IMR-90 (cell line): ENCODE results near the gene APOL3. TPM values are rescaled to one million over a fixed set of nuclear protein-coding genes. Genes with fewer than 3 reads are reported as not detected.
A peak's percentile ranks its signal among the peaks of the same experiment; 100 is the strongest.

Source experiments
- ATAC-seq: fragments of 200-7000 bp; cut with Tn5 transposase; 2 replicates; pipeline ENCODE4 v1.9.1; 2020; ENCODE audit warnings: low read depth, mild to moderate bottlenecking, moderate library complexity
- BruUV-seq: library from RNA; stranded (reverse); fragments of 400-500 nt; replicated peaks from 2 replicates; lab custom pipeline; 2021; lab: Mats Ljungman, UMichigan
- CTCF ChIA-PET: fragments of 300-600 bp; formaldehyde crosslinking; extraction: SDS; loops from one replicate; lab custom pipeline; 2021; ENCODE audit warnings: antibody characterized with exemption; lab: Yijun Ruan, JAX
- POLR2A ChIA-PET: fragments of 300-600 bp; sonication (Branson Sonifier 250); formaldehyde crosslinking; loops from one replicate; lab custom pipeline; 2022; ENCODE audit warnings: antibody characterized with exemption; ENCODE audit not compliant: unreplicated experiment; lab: Charles Lee
- DNase-seq: peaks from one replicate; pipeline ENCODE4 v3.0.0; 2013
- H2AFZ ChIP-seq: replicated peaks from 2 replicates; pipeline ENCODE3; 2013; ENCODE audit warnings: low read length, mild to moderate bottlenecking; ENCODE audit not compliant: poor library complexity
- H2AK5ac ChIP-seq: 2 replicates; pipeline ENCODE4 v1.6.1; 2013; ENCODE audit warnings: low read depth, low read length, inconsistent platforms
- H2AK9ac ChIP-seq: replicated peaks from 2 replicates; pipeline ENCODE3; 2013; ENCODE audit warnings: mild to moderate bottlenecking, low read depth, low read length, moderate library complexity; ENCODE audit not compliant: poor library complexity
- H2BK120ac ChIP-seq: 2 replicates; pipeline ENCODE4 v1.6.1; 2013; ENCODE audit warnings: low read depth, low read length, inconsistent platforms
- H2BK15ac ChIP-seq: 3 replicates; pipeline ENCODE4 v1.6.1; 2013; ENCODE audit warnings: low read depth, low read length, inconsistent platforms
- H2BK20ac ChIP-seq: 2 replicates; pipeline ENCODE4 v1.6.1; 2013; ENCODE audit warnings: low read depth, mild to moderate bottlenecking, inconsistent platforms, low read length, moderate library complexity
- H2BK5ac ChIP-seq: 2 replicates; pipeline ENCODE4 v1.6.1; 2013; ENCODE audit warnings: mild to moderate bottlenecking, low read depth, low read length, inconsistent platforms; ENCODE audit not compliant: poor library complexity, severe bottlenecking
- H3K14ac ChIP-seq: replicated peaks from 2 replicates; pipeline ENCODE4 v1.6.1; 2013; ENCODE audit warnings: low read depth, low read length, inconsistent platforms
- H3K18ac ChIP-seq: 2 replicates; pipeline ENCODE4 v1.6.1; 2013; ENCODE audit warnings: low read depth, low read length, control low read depth
- H3K23ac ChIP-seq: 2 replicates; pipeline ENCODE4 v1.6.1; 2013; ENCODE audit warnings: low read depth, low read length, inconsistent platforms
- H3K27ac ChIP-seq: 2 replicates; pipeline ENCODE4 v1.5.1; 2013; ENCODE audit warnings: mild to moderate bottlenecking, control low read depth, low read length; ENCODE audit not compliant: insufficient read depth
- H3K27me3 ChIP-seq: 2 replicates; pipeline ENCODE4 v1.6.1; 2013; ENCODE audit warnings: low read length; ENCODE audit not compliant: control insufficient read depth, insufficient read depth
- H3K36me3 ChIP-seq: 2 replicates; pipeline ENCODE4 v1.6.1; 2013; ENCODE audit warnings: low read length, mixed read lengths; ENCODE audit not compliant: control insufficient read depth, insufficient read depth
- H3K4ac ChIP-seq: 2 replicates; pipeline ENCODE4 v1.6.1; 2013; ENCODE audit warnings: low read depth, low read length, inconsistent platforms
- H3K4me1 ChIP-seq: 2 replicates; pipeline ENCODE4 v1.6.1; 2013; ENCODE audit warnings: low read length, mixed read lengths; ENCODE audit not compliant: control insufficient read depth, insufficient read depth
- H3K4me2 ChIP-seq: 2 replicates; pipeline ENCODE4 v1.6.1; 2013; ENCODE audit warnings: low read depth, mild to moderate bottlenecking, control low read depth, low read length, moderate library complexity
- H3K4me3 ChIP-seq: 2 replicates; pipeline ENCODE4 v1.5.1; 2013; ENCODE audit warnings: low read depth, mild to moderate bottlenecking, control low read depth, low read length, moderate library complexity; ENCODE audit not compliant: insufficient read depth
- H3K56ac ChIP-seq: 2 replicates; pipeline ENCODE4 v1.6.1; 2013; ENCODE audit warnings: low read length, inconsistent platforms; ENCODE audit not compliant: insufficient read depth; ENCODE audit errors: extremely low read depth
- H3K79me1 ChIP-seq, 2 experiments: 2 replicates each; pipeline ENCODE4 v1.6.1; 2013; ENCODE audit warnings: low read length in 2 of 2, inconsistent platforms in 1 of 2, low read depth in 1 of 2
- H3K9ac ChIP-seq: 2 replicates; pipeline ENCODE4 v1.6.1; 2013; ENCODE audit warnings: low read depth, low read length, control low read depth
- H3K9me1 ChIP-seq: 2 replicates; pipeline ENCODE4 v1.6.1; 2013; ENCODE audit warnings: low read length, inconsistent platforms; ENCODE audit not compliant: insufficient read depth
- H3K9me3 ChIP-seq: 2 replicates; pipeline ENCODE4 v1.6.1; 2013; ENCODE audit warnings: low read length; ENCODE audit not compliant: control insufficient read depth, insufficient read depth
- H4K20me1 ChIP-seq: 2 replicates; pipeline ENCODE4 v1.6.1; 2013; ENCODE audit warnings: low read length, inconsistent platforms; ENCODE audit not compliant: insufficient read depth
- H4K5ac ChIP-seq: 2 replicates; pipeline ENCODE4 v1.6.1; 2013; ENCODE audit warnings: mild to moderate bottlenecking, low read depth, low read length, control low read depth
- H4K8ac ChIP-seq, 2 experiments: 2 replicates each; pipeline ENCODE4 v1.6.1; 2013; ENCODE audit warnings: low read depth in 2 of 2, low read length in 2 of 2, control low read depth in 1 of 2, inconsistent platforms in 1 of 2
- H4K91ac ChIP-seq: 2 replicates; pipeline ENCODE4 v1.6.1; 2013; ENCODE audit warnings: low read depth, low read length, inconsistent platforms; ENCODE audit not compliant: insufficient read depth
- BHLHE40 ChIP-seq: fragments of 150-350 bp; IDR thresholded peaks from 2 replicates; pipeline ENCODE4 v1.6.1; 2016; ENCODE audit warnings: mild to moderate bottlenecking, low read depth, low read length
- CEBPB ChIP-seq: IDR thresholded peaks from 2 replicates; pipeline ENCODE4 v1.6.1; 2012; ENCODE audit warnings: low read depth, low read length, improper control_type of control experiment
- CHD1 ChIP-seq: IDR thresholded peaks from 2 replicates; pipeline ENCODE4 v1.6.1; 2012; ENCODE audit warnings: low read depth, low read length, improper control_type of control experiment
- POLR2A ChIP-seq: IDR thresholded peaks from 2 replicates; pipeline ENCODE4 v1.6.1; 2012; ENCODE audit warnings: mild to moderate bottlenecking, low read depth, low read length
- RAD21 ChIP-seq: IDR thresholded peaks from 2 replicates; pipeline ENCODE4 v1.6.1; 2012; ENCODE audit warnings: low read length, improper control_type of control experiment
- RCOR1 ChIP-seq: IDR thresholded peaks from 2 replicates; pipeline ENCODE4 v1.6.1; 2012; ENCODE audit warnings: mild to moderate bottlenecking, low read length, improper control_type of control experiment; ENCODE audit not compliant: insufficient replicate concordance
- RFX5 ChIP-seq: IDR thresholded peaks from 2 replicates; pipeline ENCODE4 v1.8.0; 2012; ENCODE audit warnings: low read depth, mild to moderate bottlenecking, low read length, moderate library complexity
- WGBS, 2 experiments: methylation state at CpG; one replicate each; pipeline versions ENCODE4 v1.1.5 to v1.1.7; 2013; ENCODE audit warnings: missing lambda C conversion rate in 2 of 2; ENCODE audit not compliant: insufficient read length in 1 of 2; ENCODE audit errors: extremely low coverage in 2 of 2; 5-methylcytosine and 5-hydroxymethylcytosine counted together
- dilution Hi-C: fragments of 300-500 bp; cut with HindIII; formaldehyde crosslinking; loops from one replicate; pipeline ENCODE4 v1.14.3; 2018; ENCODE audit warnings: low sequenced_read_pairs; ENCODE audit not compliant: unreplicated experiment
- in situ Hi-C: fragments of 300-500 bp; cut with MboI; formaldehyde crosslinking; loops from 3 replicates; pipeline ENCODE4 v1.14.3; 2019; ENCODE audit warnings: low sequenced_read_pairs, inconsistent platforms, mixed read lengths
- intact Hi-C: fragments of 100-400 bp; cut with micrococcal nuclease; formaldehyde crosslinking; loops from 2 replicates; pipeline ENCODE4 v1.10.0; 2022
- polyA plus RNA-seq, 3 experiments: library from polyadenylated mRNA; depleted of rRNA; stranded (reverse); fragments of >200 nt; gene quantifications; 2 replicates each; pipeline ENCODE4 v1.2.3, GENCODE V29; 2012; ENCODE audit warnings: low replicate concordance in 1 of 3
- total RNA-seq: library from RNA; depleted of rRNA; stranded (reverse); fragments of >200 nt; gene quantifications from 2 replicates; pipeline ENCODE4 v1.2.3, GENCODE V29; 2012
- TF ChIP-seq, protein P1 (sequence below): fragments of 150-350 bp; IDR thresholded peaks from 2 replicates; pipeline ENCODE4 v1.6.1; 2017; ENCODE audit warnings: mild to moderate bottlenecking, antibody characterized with exemption, low read length, low read depth

The APOL3 gene
- total and polyA plus RNA-seq, 2 of the 4 experiments (the other 2 are of a cell fraction), result 1.4 to 2.3 TPM

DNA sequence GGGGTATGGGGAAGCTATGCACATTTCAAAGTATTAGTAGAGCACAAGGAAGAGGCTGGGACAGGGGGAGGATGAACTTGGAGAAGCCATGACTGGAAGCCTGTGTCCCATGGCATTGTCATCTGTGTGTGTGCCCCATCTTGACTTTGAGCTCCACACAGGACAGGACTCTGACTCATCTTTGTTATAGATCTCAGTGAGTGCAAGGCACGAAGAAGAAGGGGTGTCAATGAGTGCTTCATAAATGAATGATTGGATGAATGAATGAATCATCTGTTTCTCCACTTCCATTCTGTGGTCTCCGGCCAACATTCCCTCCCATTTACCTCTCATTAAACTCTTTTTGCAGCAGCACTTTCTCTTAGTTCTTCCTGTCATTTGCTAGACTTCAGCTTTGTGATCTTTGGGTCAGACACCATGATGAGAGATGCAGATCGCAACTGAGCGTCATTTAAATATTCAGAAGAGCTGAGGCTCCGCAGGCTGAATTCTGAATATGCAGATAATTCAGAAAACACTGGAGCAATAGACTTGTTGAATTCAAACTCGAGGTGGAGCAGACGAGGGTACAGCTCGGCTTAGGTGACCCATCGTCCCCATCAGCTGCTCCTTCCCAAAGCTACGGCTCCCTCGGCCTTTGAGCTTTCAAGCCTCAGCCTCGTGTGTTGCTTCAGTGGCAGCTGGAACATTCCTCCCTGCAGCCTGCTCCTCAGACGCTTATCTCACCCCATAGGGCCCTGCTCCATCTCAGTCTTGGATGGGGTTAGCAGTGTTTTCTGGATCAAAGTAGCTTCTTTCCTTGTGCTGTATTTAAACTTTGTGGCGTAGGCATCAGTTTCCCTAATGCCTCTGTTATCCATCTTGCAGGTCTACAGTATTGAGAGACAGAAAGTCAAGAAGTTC lies 30.8 kb downstream of the APOL3 start:
- Histone ChIP-seq H2BK120ac (no peak overlapping the region), H3K36me3 (no peaks in the 10 kb centered on the region), H3K9me3 (no peaks in the 10 kb centered on the region), H4K8ac (no peak overlapping the region), H2BK5ac (no peak overlapping the region), H3K23ac (no peak overlapping the region), H3K18ac (no peak overlapping the region), H3K79me1 (no peaks in the 10 kb centered on the region), H3K9me1 (no peaks in the 10 kb centered on the region; the same call in 1 of the 2 replicates), H3K9ac (no peak overlapping the region), H4K91ac (no peak overlapping the region), H3K56ac (no peak overlapping the region), H3K4me3 (no peak overlapping the region), H3K4me1 (no peaks in the 10 kb centered on the region), H3K14ac (no peak overlapping the region), H4K20me1 (no peaks in the 10 kb centered on the region), H2BK15ac (no peak overlapping the region), H3K27me3 (peaks cover 40% of the 10 kb centered on the region), H2AK5ac (no peak overlapping the region), H3K4ac (no peak overlapping the region), H3K27ac (no peak overlapping the region), H4K5ac (no peak overlapping the region), H2AK9ac (peak overlapping the region; percentile 6), H2BK20ac (no peak overlapping the region), H2AFZ (no peak overlapping the region), H3K4me2 (no peak overlapping the region)
- BruUV-seq, result no TSS peak
- ChIA-PET CTCF (interaction anchor here (0.6 to 0.8 kb wide), 2 partner anchors 64 to 739 kb away, joined by 3 to 4 read pairs; no protein-coding TSS in a partner anchor), POLR2A (no interaction called here)
- WGBS, 2 experiments, result 54% methylated on average over 6 of the region's 14 CpGs; no CpG with 5 or more reads in 1 of the 2 experiments
- dilution Hi-C loops (no loop called here), intact Hi-C loops (no loop called here), in situ Hi-C loops (loop anchor here (10.0 kb wide), 3 partner anchors 505 to 775 kb away; no protein-coding TSS in a partner anchor)
- ATAC-seq (peak; percentile 69), DNase-seq (no peak)
- TF ChIP-seq POLR2A (no peak), RAD21 (no peak), BHLHE40 (no peak), RFX5 (no peak), RCOR1 (no peak), CHD1 (no peak), CEBPB (no peak)
- TF ChIP-seq, protein P1, sequence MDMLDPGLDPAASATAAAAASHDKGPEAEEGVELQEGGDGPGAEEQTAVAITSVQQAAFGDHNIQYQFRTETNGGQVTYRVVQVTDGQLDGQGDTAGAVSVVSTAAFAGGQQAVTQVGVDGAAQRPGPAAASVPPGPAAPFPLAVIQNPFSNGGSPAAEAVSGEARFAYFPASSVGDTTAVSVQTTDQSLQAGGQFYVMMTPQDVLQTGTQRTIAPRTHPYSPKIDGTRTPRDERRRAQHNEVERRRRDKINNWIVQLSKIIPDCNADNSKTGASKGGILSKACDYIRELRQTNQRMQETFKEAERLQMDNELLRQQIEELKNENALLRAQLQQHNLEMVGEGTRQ, result no peak
